CD4-positive, alpha-beta memory T cell (primary cell): Measurements from ENCODE around the gene TUBA8. TPM values are rescaled to one million over a fixed set of nuclear protein-coding genes. Genes with fewer than 3 reads are reported as not detected.

Experiments used
- CTCF ChIA-PET: fragments of 350-600 bp; sonication (Branson Sonifier 250); formaldehyde crosslinking; loops from one replicate; lab custom pipeline; 2021; ENCODE audit warnings: inconsistent platforms; ENCODE audit not compliant: partially characterized antibody; lab: Charles Lee
- POLR2A ChIA-PET: fragments of 350-600 bp; sonication (Branson Sonifier 250); formaldehyde crosslinking; loops from one replicate; lab custom pipeline; 2021; ENCODE audit not compliant: partially characterized antibody; lab: Charles Lee
- DNase-seq, 5 donors: peaks; one replicate each; pipeline versions ENCODE4 v3.0.0 to v3.0.0-alpha.2; 2020 to 2022; ENCODE audit warnings: mixed read lengths in 1 of 5
- H3K27ac ChIP-seq: one replicate; pipeline ENCODE4 v1.7.0; 2013; ENCODE audit warnings: low read depth, low read length
- H3K27me3 ChIP-seq: 2 replicates; pipeline ENCODE4 v1.7.0; 2013; ENCODE audit warnings: mild to moderate bottlenecking, low read length, moderate library complexity; ENCODE audit not compliant: insufficient read depth
- H3K36me3 ChIP-seq: 2 replicates; pipeline ENCODE4 v1.7.0; 2013; ENCODE audit warnings: mild to moderate bottlenecking, low read length, moderate library complexity; ENCODE audit not compliant: insufficient read depth
- H3K4me1 ChIP-seq: 2 replicates; pipeline ENCODE4 v1.7.0; 2013; ENCODE audit warnings: mild to moderate bottlenecking, low read length, moderate library complexity; ENCODE audit not compliant: insufficient read depth
- H3K4me3 ChIP-seq, 2 donors: one replicate each; pipeline ENCODE4 v1.7.0; 2013; ENCODE audit warnings: low read length in 2 of 2, mild to moderate bottlenecking in 1 of 2
- H3K9me3 ChIP-seq, 2 donors: one replicate each; pipeline ENCODE4 v1.7.0; 2013; ENCODE audit warnings: low read length in 2 of 2, control low read depth in 1 of 2; ENCODE audit not compliant: control insufficient read depth in 1 of 2
- H3K27ac Mint-ChIP-seq, 7 donors: one replicate each; pipeline ENCODE4 v1.8.0; 2020 to 2021; ENCODE audit warnings: mixed read lengths in 7 of 7, mild to moderate bottlenecking in 6 of 7, inconsistent platforms in 3 of 7, moderate library complexity in 3 of 7
- H3K27me3 Mint-ChIP-seq, 2 donors: one replicate each; pipeline ENCODE4 v1.8.0; 2020 to 2021; ENCODE audit warnings: mixed read lengths in 2 of 2
- H3K36me3 Mint-ChIP-seq, 2 donors: one replicate each; pipeline ENCODE4 v1.8.0; 2020 to 2021; ENCODE audit warnings: mixed read lengths in 2 of 2, inconsistent platforms in 1 of 2, mild to moderate bottlenecking in 1 of 2
- H3K4me1 Mint-ChIP-seq, 4 donors: one replicate each; pipeline ENCODE4 v1.8.0; 2020 to 2021; ENCODE audit warnings: mixed read lengths in 4 of 4, mild to moderate bottlenecking in 1 of 4
- H3K4me3 Mint-ChIP-seq, 8 donors: one replicate each; pipeline ENCODE4 v1.8.0; 2020 to 2021; ENCODE audit warnings: mixed read lengths in 8 of 8, mild to moderate bottlenecking in 7 of 8, moderate library complexity in 6 of 8, inconsistent platforms in 3 of 8
- H3K9me3 Mint-ChIP-seq, 8 donors: one replicate each; pipeline ENCODE4 v1.8.0; 2020 to 2021; ENCODE audit warnings: mixed read lengths in 8 of 8, mild to moderate bottlenecking in 5 of 8, inconsistent platforms in 3 of 8, moderate library complexity in 1 of 8
- intact Hi-C: fragments of 100-400 bp; cut with micrococcal nuclease; formaldehyde crosslinking; loops from one replicate; pipeline ENCODE4 v1.15.1; 2023
- polyA plus RNA-seq, 2 donors: library from polyadenylated mRNA; unstranded; fragments of 300-500 nt; fragmentation: Illumina TruSeq; gene quantifications; one replicate each; pipeline ENCODE4 v1.2.3, GENCODE V29; 2021
- total RNA-seq, 2 experiments: library from RNA; stranded (reverse); gene quantifications; one replicate each; pipeline ENCODE4 v1.2.3, GENCODE V29; 2021

Gene TUBA8
- total and polyA plus RNA-seq, 4 experiments from 2014 or later: 0.33 to 2.7 (median 1.5) TPM

GRCh38 chr22:18093661-18094060 is 16.9 kb upstream of the TUBA8 start:
- ChIA-PET POLR2A (interaction anchor here (0.6 to 0.8 kb wide), 2 partner anchors 16 to 17 kb away, joined by 3 read pairs; partner anchors contain the start of gene PEX26), CTCF (interaction anchor here (0.6 kb wide), 1 partner anchor 263 kb away, joined by 3 read pairs; no protein-coding TSS in a partner anchor)
- no peaks in the 10 kb centered on the region for H3K9me3 Mint-ChIP-seq
- Histone ChIP-seq H3K4me3 (no peak overlapping the region), H3K27ac (no peak overlapping the region), H3K36me3 (no peaks in the 10 kb centered on the region), H3K27me3 (no peaks in the 10 kb centered on the region), H3K9me3 (no peaks in the 10 kb centered on the region), H3K4me1 (peaks cover 21% of the 10 kb centered on the region)
- H3K4me1 Mint-ChIP-seq: peaks cover 9 to 31% (median 21%) of the 10 kb centered on the region in 4 donors
- H3K4me3 Mint-ChIP-seq: no peak overlapping the region
- intact Hi-C loops: no loop called here
- DNase-seq: no peak
- H3K27ac Mint-ChIP-seq: peak overlapping the region in 1 of 7 donors; percentile 29
- H3K27me3 Mint-ChIP-seq: no peaks in the 10 kb centered on the region
- H3K36me3 Mint-ChIP-seq: peaks cover 31 to 39% of the 10 kb centered on the region in 2 donors

GRCh38 chr22:18095101-18095805 is 15.4 kb upstream of the TUBA8 start:
- ChIA-PET POLR2A (interaction anchor here (1.4 kb wide), 1 partner anchor 55 kb away, joined by 3 read pairs; the partner anchor contains the start of gene USP18), CTCF (no interaction called here)
- no peak overlapping the region for H3K4me3 ChIP-seq
- Mint-ChIP-seq H3K9me3 (no peaks in the 10 kb centered on the region), H3K27ac (peak overlapping the region in 2 of 7 donors; percentile 9 to 53), H3K4me3 (no peak overlapping the region), H3K36me3 (peaks cover 27 to 36% of the 10 kb centered on the region in 2 donors), H3K4me1 (peaks cover 8 to 20% (median 14%) of the 10 kb centered on the region in 4 donors), H3K27me3 (no peaks in the 10 kb centered on the region)
- H3K27me3 ChIP-seq: no peaks in the 10 kb centered on the region
- H3K9me3 ChIP-seq: no peaks in the 10 kb centered on the region
- H3K36me3 ChIP-seq: no peaks in the 10 kb centered on the region
- no peak for DNase-seq
- no peak overlapping the region for H3K27ac ChIP-seq
- intact Hi-C loops: no loop called here
- H3K4me1 ChIP-seq: peaks cover 13% of the 10 kb centered on the region

- H3K4me1 Mint-ChIP-seq: peaks cover 4 to 6% (median 5%) of the 10 kb centered on the region in 4 donors
- Histone ChIP-seq H3K4me3 (no peak overlapping the region), H3K36me3 (no peaks in the 10 kb centered on the region), H3K27ac (no peak overlapping the region), H3K4me1 (peaks cover 5% of the 10 kb centered on the region), H3K27me3 (no peaks in the 10 kb centered on the region), H3K9me3 (no peaks in the 10 kb centered on the region)
- intact Hi-C loops: no loop called here
- no peak for DNase-seq
- peaks cover 0 to 2% (median 0%) of the 10 kb centered on the region in 8 donors for H3K9me3 Mint-ChIP-seq
- H3K27me3 Mint-ChIP-seq: no peaks in the 10 kb centered on the region
- ChIA-PET POLR2A (no interaction called here), CTCF (no interaction called here)
- H3K27ac Mint-ChIP-seq: no peak overlapping the region
- H3K36me3 Mint-ChIP-seq: peaks cover 32 to 40% of the 10 kb centered on the region in 2 donors
- H3K4me3 Mint-ChIP-seq: no peak overlapping the region
Observed at GRCh38 chr22:18096823-18097222, 13.8 kb upstream of the TUBA8 start.

- no peak overlapping the region for H3K27ac ChIP-seq
- no peak for DNase-seq
- no peaks in the 10 kb centered on the region for H3K27me3 ChIP-seq
- ChIA-PET CTCF (no interaction called here), POLR2A (interaction anchor here (0.8 kb wide), 1 partner anchor 23 kb away, joined by 3 read pairs; the partner anchor contains the start of gene PEX26)
- peaks cover 0 to 10% (median 2%) of the 10 kb centered on the region in 8 donors for H3K9me3 Mint-ChIP-seq
- H3K4me1 Mint-ChIP-seq: peaks cover 0 to 4% (median 0%) of the 10 kb centered on the region in 4 donors
- no peak overlapping the region for H3K4me3 Mint-ChIP-seq
- no peak overlapping the region for H3K27ac Mint-ChIP-seq
- H3K4me3 ChIP-seq: no peak overlapping the region
- H3K9me3 ChIP-seq: no peaks in the 10 kb centered on the region
- H3K36me3 ChIP-seq: no peaks in the 10 kb centered on the region
- no peaks in the 10 kb centered on the region for H3K4me1 ChIP-seq
- H3K27me3 Mint-ChIP-seq: peaks cover 4 to 7% of the 10 kb centered on the region in 2 donors
- peaks cover 53% of the 10 kb centered on the region in 2 donors for H3K36me3 Mint-ChIP-seq
- intact Hi-C loops: no loop called here
Observed at GRCh38 chr22:18100781-18101180, 9.8 kb upstream of the TUBA8 start.

GRCh38 chr22:18101536-18101935 is 9.1 kb upstream of the TUBA8 start:
- Mint-ChIP-seq H3K27me3 (peaks cover 7 to 9% of the 10 kb centered on the region in 2 donors), H3K9me3 (peaks cover 0 to 13% (median 7%) of the 10 kb centered on the region in 8 donors), H3K4me1 (peaks cover 0 to 3% (median under 1%) of the 10 kb centered on the region in 4 donors), H3K27ac (no peak overlapping the region), H3K4me3 (no peak overlapping the region), H3K36me3 (peaks cover 49 to 54% of the 10 kb centered on the region in 2 donors)
- Histone ChIP-seq H3K4me1 (no peaks in the 10 kb centered on the region), H3K36me3 (no peaks in the 10 kb centered on the region), H3K4me3 (no peak overlapping the region), H3K9me3 (no peaks in the 10 kb centered on the region), H3K27ac (no peak overlapping the region), H3K27me3 (no peaks in the 10 kb centered on the region)
- intact Hi-C loops: no loop called here
- CTCF ChIA-PET: no interaction called here
- POLR2A ChIA-PET: interaction anchor here (0.8 kb wide), 1 partner anchor 24 kb away, joined by 3 read pairs; the partner anchor contains the start of gene PEX26
- no peak for DNase-seq

GRCh38 chr22:18103527-18104269 is 6.9 kb upstream of the TUBA8 start:
- no peaks in the 10 kb centered on the region for H3K36me3 ChIP-seq
- ChIA-PET CTCF (interaction anchor here (0.6 kb wide), 1 partner anchor 46 kb away, joined by 4 read pairs; the partner anchor contains the start of gene USP18), POLR2A (no interaction called here)
- peaks cover 0 to 3% (median under 1%) of the 10 kb centered on the region in 4 donors for H3K4me1 Mint-ChIP-seq
- H3K4me1 ChIP-seq: no peaks in the 10 kb centered on the region
- no peak for DNase-seq
- H3K9me3 Mint-ChIP-seq: peaks cover 0 to 17% (median 12%) of the 10 kb centered on the region in 8 donors
- H3K36me3 Mint-ChIP-seq: peaks cover 46 to 57% of the 10 kb centered on the region in 2 donors
- H3K27ac ChIP-seq: no peak overlapping the region
- no peak overlapping the region for H3K4me3 ChIP-seq
- H3K27ac Mint-ChIP-seq: peak overlapping the region in 1 of 7 donors; percentile 9
- H3K27me3 Mint-ChIP-seq: peaks cover 12 to 14% of the 10 kb centered on the region in 2 donors
- H3K4me3 Mint-ChIP-seq: no peak overlapping the region
- H3K27me3 ChIP-seq: no peaks in the 10 kb centered on the region
- H3K9me3 ChIP-seq: no peaks in the 10 kb centered on the region
- intact Hi-C loops: no loop called here

GRCh38 chr22:18104566-18104965 is 6.0 kb upstream of the TUBA8 start:
- POLR2A ChIA-PET: no interaction called here
- Mint-ChIP-seq H3K4me1 (peaks cover 2 to 7% (median 4%) of the 10 kb centered on the region in 4 donors), H3K27me3 (peaks cover 15 to 19% of the 10 kb centered on the region in 2 donors), H3K27ac (no peak overlapping the region), H3K4me3 (no peak overlapping the region), H3K9me3 (peaks cover 0 to 17% (median 12%) of the 10 kb centered on the region in 8 donors), H3K36me3 (peaks cover 42 to 56% of the 10 kb centered on the region in 2 donors)
- H3K4me1 ChIP-seq: no peaks in the 10 kb centered on the region
- no peak overlapping the region for H3K27ac ChIP-seq
- DNase-seq: no peak
- no peaks in the 10 kb centered on the region for H3K36me3 ChIP-seq
- no peak overlapping the region for H3K4me3 ChIP-seq
- H3K9me3 ChIP-seq: no peaks in the 10 kb centered on the region
- no peaks in the 10 kb centered on the region for H3K27me3 ChIP-seq
- CTCF ChIA-PET: no interaction called here
- intact Hi-C loops: no loop called here
